Epithelial cell of prostate (primary cell): ENCODE results near the gene ARHGEF38.

Experiments
- DNase-seq: peaks from one replicate; pipeline ENCODE4 v3.0.0-alpha.2; 2011; ENCODE audit warnings: low read depth, low spot score
- H3K27ac ChIP-seq: fragments of 450-650 bp; 2 replicates; pipeline ENCODE4 v1.5.1; 2017; ENCODE audit warnings: mild to moderate bottlenecking

ARHGEF38 gene

DNA sequence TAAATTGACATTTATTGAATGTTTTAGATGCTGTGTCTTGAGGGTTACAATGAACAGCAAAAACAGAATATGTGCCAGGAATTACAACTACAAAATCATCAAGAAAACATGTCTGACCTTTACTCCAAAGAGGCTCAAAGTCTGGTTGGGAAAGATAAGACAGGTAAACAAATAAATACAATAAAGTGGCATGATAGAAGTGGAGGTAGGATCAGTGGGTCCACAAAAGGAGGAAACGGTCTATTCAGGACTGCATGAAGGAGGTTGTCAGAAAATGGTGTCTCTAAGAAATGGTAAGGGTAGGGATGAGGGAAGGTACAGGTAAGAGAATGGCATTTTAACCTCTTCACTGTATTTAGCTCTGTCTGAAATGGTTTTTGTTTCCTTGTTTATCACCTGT, 3.8 kb downstream of the ARHGEF38 start:
- DNase-seq = no peak
- no peak overlapping the region for H3K27ac ChIP-seq

DNA sequence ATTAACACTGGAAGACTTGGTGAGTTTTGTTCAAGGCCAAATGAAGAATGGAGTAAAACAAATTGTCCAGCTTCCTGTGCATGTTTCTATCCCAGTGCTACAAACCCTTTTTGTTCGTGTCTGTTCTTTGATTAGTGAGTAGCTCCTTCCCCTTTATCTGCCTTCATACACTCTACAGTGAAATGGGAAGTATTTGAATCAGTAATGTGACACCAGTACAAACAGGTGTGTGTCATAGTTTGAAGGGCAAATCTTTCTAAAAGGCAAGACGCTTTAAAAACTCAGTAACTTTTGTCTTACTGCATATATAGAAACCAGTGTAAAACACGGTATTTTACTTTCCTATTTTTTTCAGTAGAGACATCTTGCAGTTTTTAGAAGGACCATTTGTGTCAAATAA, 5.9 kb downstream of the ARHGEF38 start:
- no peak overlapping the region for H3K27ac ChIP-seq
- no peak for DNase-seq

GRCh38 chr4:105560421-105560848, 8.0 kb downstream of the ARHGEF38 start:
- DNase-seq = no peak
- H3K27ac ChIP-seq = no peak overlapping the region

DNA sequence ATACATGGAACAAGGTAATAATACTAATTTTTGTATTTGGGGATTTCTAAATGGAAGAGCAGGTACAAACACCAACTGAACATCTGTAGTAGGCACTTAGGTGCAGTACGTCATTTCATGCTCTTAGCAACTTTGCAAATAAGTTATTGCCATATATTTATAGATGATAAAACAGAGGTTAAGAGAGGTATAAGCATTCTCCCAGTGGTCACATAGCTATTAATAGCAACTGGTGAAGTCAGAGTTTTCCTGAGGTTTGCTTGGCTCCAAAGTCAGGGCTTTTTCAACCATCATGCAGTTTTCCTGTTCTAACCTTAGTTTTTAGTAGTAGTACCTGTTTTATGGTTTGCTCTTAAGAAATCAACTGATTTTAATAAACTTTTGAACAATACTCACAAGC, 10.9 kb downstream of the ARHGEF38 start:
- DNase-seq = no peak
- H3K27ac ChIP-seq = no peak overlapping the region

DNA sequence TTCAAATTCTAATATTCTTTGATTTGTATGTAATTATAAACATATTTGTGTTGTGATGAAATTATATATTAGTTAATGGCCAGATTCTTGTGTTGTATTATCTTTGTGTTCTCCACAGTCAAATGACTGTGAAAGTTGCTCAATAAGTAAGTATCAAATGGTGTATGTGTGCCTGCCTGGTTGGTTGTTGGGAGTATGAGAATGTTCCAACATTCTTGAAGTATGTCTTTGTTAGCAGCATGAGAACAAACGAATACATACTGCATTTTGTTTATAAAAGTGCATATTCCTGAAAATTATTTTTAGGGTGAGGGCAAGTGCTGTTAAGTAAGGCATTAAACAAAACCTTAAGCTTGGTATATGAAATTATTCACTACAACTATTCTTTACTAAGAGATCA, 16.2 kb downstream of the ARHGEF38 start:
- DNase-seq = no peak
- H3K27ac ChIP-seq = peak overlapping the region; percentile 14

DNA sequence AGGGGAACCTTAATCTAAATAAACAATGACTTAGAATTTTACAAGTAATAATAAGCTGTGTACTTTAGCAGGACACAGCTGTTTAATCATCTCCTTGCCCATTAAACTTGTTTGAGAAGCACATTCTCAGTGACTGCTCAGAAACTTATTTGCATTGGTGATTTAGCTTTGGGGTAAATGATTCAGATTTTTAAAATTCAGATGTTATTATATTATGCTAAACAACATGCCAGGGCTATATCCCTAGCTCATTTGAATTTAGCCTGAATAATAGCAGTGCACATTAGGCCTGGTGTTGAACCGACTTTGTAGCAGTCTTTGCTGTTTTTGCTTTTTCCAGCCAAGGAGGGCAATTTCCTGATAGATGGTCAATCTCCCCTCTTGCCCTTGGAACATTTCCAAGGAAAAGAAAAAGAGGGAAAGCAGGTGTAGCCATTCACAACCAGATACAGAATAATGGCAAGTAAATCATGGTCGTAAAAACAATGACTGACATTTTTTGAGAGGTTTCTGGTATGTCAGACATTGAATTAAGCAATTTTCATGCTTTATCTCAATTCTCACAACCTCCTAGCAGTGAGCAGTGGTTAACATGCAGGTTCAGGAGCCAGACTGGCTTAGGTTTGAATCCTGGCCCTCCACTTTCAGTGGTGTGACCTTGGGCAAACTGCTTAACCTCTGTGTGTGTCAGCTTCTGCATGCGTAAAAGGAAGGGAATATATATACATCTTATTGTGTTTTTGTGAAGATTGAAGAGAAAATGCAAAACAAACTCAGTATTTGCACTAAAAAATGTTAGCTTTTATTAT, 16.8 kb downstream of the ARHGEF38 start:
- peak; percentile 49 for DNase-seq
- H3K27ac ChIP-seq = peak overlapping the region; percentile 14

GRCh38 chr4:105569866-105570236, 17.4 kb downstream of the ARHGEF38 start:
- DNase-seq = no peak
- H3K27ac ChIP-seq = no peak overlapping the region

GRCh38 chr4:105572296-105572695, 19.9 kb downstream of the ARHGEF38 start:
- DNase-seq = no peak

GRCh38 chr4:105586638-105587328, 34.4 kb downstream of the ARHGEF38 start:
- H3K27ac ChIP-seq = no peak overlapping the region
- DNase-seq = no peak

More at GRCh38 chr4:105572296-105572695, 19.9 kb downstream of the ARHGEF38 start:
- no peak overlapping the region for H3K27ac ChIP-seq

GRCh38 chr4:105587841-105588240, 35.4 kb downstream of the ARHGEF38 start:
- H3K27ac ChIP-seq = no peak overlapping the region

DNA sequence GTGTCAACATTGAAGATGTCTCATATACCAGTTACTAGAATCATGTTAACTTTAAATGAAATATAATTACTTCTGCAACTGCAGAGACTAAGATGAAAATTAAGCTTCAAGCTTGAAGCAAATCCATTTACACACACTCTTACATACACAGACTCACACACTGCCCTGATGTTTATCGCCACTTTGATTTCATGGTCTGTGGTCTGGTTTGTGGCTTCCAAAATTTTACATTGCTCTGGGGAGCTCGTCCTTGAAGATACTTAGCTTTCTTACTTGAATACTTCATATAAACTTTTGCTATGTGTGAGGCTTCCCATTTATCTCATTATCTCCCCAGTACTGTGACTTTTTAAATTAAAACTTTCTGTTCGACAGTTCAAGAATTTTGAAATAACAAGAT, 35.8 kb downstream of the ARHGEF38 start:
- H3K27ac ChIP-seq = no peak overlapping the region
- DNase-seq = no peak

More at GRCh38 chr4:105587841-105588240, 35.4 kb downstream of the ARHGEF38 start:
- no peak for DNase-seq

DNA sequence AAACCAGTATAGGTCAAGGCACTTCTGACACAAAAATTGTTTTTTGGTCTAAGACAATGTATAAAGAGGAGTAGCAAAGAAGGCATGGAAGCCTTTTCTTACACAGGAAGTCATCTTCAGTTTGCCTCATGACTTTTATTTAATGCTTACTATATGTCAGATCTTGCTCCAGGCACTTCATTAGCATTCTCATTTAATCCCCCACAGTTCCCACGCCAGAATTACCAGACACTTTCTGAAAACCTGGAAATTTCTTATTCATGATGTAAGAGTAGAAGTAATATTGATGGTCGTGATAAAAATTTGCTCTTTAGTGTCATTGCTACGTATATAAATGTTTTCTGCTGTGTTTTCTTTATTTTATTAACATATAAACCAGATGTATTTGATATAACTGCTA, 39.2 kb downstream of the ARHGEF38 start:
- no peak overlapping the region for H3K27ac ChIP-seq
- no peak for DNase-seq

GRCh38 chr4:105594099-105595010, 41.9 kb downstream of the ARHGEF38 start:
- DNase-seq = no peak
- peak overlapping the region; percentile 3 for H3K27ac ChIP-seq

DNA sequence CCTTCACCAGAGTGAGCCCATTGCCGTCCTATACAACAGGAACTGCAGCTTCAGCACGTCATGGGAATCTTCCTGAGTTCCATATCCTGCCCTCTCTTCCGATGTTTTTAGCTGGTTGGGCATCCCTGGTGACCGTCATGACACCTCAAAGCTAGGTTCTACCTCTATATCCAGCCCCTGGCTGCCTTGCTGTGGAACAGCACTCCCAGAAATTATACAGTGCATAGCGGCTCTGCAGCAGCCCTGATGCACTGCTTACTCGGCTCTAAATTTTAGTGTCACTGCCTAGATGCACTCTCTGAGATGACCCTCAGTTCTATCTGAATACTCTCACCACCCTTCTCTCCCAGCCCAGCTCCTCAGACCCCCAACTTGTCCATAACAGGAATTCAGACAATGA, 44.3 kb downstream of the ARHGEF38 start:
- no peak for DNase-seq
- no peak overlapping the region for H3K27ac ChIP-seq

DNA sequence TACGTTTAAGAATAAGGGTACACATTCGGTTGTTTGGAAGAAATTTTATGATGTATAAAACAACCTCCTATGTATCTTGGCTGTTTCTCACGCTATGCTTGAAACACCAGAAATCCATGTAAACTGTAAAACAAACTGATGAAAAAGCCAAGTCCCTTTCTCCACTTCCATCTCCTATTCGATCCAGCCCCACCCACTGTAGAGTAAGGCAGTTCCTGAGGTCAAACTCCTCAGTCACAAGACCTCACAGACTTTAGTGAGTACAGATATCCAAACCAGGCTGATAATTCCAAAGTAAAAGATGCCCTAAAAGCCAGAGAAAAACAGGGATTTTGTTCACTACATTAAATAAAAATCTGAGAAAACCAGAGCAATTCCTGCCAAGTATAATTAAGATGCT, 45.6 kb downstream of the ARHGEF38 start:
- no peak overlapping the region for H3K27ac ChIP-seq
- DNase-seq = no peak

DNA sequence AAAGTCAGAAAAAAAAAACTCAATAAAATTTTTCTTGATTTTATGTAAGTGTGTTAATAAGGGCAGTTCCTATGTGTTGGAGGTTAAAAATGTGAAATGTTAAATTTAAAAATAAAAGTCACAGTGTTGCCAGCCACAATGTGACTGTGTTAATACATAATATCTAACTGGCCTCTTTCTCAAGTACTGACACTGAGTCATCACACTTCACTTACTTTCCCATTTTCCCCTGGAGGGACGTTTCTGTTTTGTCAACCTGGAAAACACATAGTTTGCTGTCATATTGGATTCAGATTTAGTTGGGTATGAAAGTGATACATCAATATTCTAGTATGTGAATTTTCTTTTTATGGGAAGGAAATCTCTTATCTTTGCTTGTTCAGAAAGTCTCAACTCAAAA, 46.4 kb downstream of the ARHGEF38 start:
- H3K27ac ChIP-seq = no peak overlapping the region
- no peak for DNase-seq

DNA sequence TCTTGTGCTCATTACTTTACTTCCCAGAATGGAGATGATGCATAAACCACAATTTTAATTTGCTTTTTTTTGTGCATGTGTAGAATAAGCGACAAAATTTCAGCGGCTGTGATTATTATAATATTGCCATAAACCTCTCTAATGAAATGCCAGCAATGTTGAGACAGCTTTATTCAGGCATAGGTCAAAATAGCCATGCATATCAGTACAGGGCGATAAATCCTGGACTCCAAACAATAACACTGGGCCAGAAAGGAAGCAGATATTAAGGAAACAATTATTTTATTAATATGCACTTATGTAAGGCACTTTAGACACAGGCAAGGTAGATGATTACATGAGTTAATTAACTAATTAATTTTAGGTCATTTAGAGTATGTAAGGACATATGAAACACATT, 47.1 kb downstream of the ARHGEF38 start:
- DNase-seq = no peak
- H3K27ac ChIP-seq = no peak overlapping the region

DNA sequence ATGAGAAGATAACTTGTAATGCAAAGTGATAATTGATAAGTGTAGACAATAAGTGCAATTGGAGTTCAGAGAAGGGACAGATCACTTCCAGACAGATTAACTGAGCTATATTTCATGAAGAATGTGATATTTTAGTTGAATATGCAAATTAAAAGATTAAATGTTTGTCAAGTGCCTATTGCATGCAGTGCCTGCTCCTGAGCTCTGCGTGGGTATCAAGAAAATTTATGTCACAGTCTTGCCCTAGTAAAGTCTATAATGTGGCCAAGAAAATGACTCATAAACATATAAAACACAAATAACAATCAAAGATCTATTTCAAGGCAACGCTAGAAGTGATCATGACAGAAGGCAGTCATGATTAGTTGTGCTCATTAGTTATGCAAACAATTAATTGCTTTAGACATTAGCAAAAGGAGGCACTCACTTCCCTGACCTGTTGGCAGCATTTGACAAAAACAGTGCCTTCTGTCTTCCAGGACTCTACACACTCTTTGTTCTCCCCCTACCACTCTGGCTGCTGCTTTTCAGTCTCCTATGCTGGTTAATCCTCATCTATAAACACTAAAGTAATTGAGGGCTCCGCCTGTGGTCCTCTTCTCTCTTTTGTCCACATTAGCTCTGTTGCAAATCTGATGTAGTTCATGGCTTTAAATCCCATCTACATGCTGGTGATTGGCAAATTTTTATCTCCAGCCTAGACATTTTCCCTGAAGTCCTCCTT, 47.7 kb downstream of the ARHGEF38 start:
- H3K27ac ChIP-seq = no peak overlapping the region
- DNase-seq = no peak

DNA sequence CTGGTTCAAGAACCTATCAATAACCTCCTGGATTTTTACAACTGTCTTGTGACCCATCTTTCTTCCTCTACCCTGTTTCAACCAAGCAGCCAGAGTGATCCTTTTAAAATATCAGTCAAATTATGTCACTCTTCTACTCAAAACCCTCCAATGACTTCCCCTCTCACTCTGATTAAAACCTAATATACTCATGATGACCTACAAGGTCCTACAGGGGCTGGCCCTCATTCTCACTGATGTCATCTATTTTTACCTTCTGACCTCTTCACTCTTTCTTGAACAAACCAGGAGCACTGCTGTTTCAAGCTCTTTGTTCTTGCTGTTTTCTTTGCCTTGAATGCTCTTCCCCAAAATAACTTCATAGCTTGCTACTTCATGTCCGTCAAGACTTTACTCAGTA, 48.5 kb downstream of the ARHGEF38 start:
- DNase-seq = no peak
- no peak overlapping the region for H3K27ac ChIP-seq

GRCh38 chr4:105601406-105601805, 49.0 kb downstream of the ARHGEF38 start:
- no peak overlapping the region for H3K27ac ChIP-seq
- DNase-seq = no peak
